ENCODE measurements around the gene AMD1. TPM values are rescaled to one million over a fixed set of nuclear protein-coding genes. Genes with fewer than 3 reads are reported as not detected.

The AMD1 gene
- total and polyA plus RNA-seq, 2 of the 8 experiments (the other 6 are each of a cell fraction or from before 2014, with no cell fraction given) = 60.9 to 177 TPM

DNA sequence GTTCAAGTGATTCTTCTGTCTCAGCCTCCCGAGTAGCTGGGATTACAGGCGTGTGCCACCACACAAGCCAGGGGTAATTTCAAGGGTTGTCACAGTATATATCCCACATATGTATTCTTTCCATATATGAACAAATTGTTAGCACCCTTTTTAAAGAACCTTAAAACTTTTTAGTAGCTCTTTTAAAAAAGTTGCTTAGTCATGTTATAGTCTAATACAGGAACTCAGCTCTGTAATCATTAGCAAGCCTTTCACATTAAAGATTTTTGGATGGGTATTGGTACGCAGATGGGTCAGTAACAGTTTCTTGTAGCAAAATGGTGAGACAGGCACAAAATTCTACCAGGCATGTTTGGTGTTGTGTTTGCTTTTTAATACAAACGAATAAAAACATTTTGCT, 10.9 kb downstream of the AMD1 start:
- CTCF ChIA-PET (ENCODE audit: partially characterized antibody) = interaction anchor here (1.4 to 1.5 kb wide), 2 partner anchors 11 to 44 kb away, joined by 4 to 6 read pairs; partner anchors contain the start of gene AMD1

More for the DNA sequence above, 10.9 kb downstream of the AMD1 start:
- peaks cover 1 to 7% (median 5%) of the 10 kb centered on the region in 4 experiments; a peak in 6 of 7 replicates for H3K4me1 ChIP-seq (replicated peaks in 1 of 4; ENCODE audit: control insufficient read depth in 3 of 4, insufficient read depth in 4 of 4, low read length in 3 of 4)
- no peak overlapping the region for H2BK5ac ChIP-seq (ENCODE audit: low read depth, low read length)
- H3K9me3 ChIP-seq (ENCODE audit: insufficient read depth in 2 of 2, low read depth in 1 of 2, low read length in 1 of 2) = no peaks in the 10 kb centered on the region
- H2BK15ac ChIP-seq (ENCODE audit: low read length) = no peak overlapping the region
- H3K18ac ChIP-seq (ENCODE audit: extremely low read depth, low read length) = no peak overlapping the region
- H3K4ac ChIP-seq (replicated peaks; ENCODE audit: insufficient read length, low read depth, low read length) = no peak overlapping the region
- peaks cover 0 to 19% (median 11%) of the 10 kb centered on the region in 4 experiments; a peak in 4 of 8 replicates for H3K36me3 ChIP-seq (ENCODE audit: control insufficient read depth in 2 of 4, insufficient read depth in 4 of 4, low read length in 3 of 4)
- no peak overlapping the region for H2BK20ac ChIP-seq (ENCODE audit: low read length)
- no peak overlapping the region for H3K23ac ChIP-seq (ENCODE audit: insufficient read length)
- no peak overlapping the region for H4K5ac ChIP-seq (ENCODE audit: insufficient read length, low read depth, low read length)
- no peak for FAIRE-seq
- H3K79me1 ChIP-seq (ENCODE audit: low read depth, low read length) = no peaks in the 10 kb centered on the region; the same call in 1 of the 2 replicates
- H3K14ac ChIP-seq (ENCODE audit: insufficient read length) = no peak overlapping the region
- peaks cover 33 to 43% of the 10 kb centered on the region in 2 experiments for H4K20me1 ChIP-seq (replicated peaks in 1 of 2; ENCODE audit: control insufficient read depth in 1 of 2, insufficient read depth in 2 of 2, low read length in 2 of 2)
- H3K27me3 ChIP-seq (replicated peaks in 1 of 4; ENCODE audit: control insufficient read depth in 3 of 4, extremely low read depth in 1 of 4, insufficient read depth in 3 of 4, low read length in 3 of 4) = no peaks in the 10 kb centered on the region
- no peak for DNase-seq (ENCODE audit: low read depth in 1 of 2, low spot score in 2 of 2)
- H3K4me3 ChIP-seq (ENCODE audit: extremely low read depth in 1 of 4, insufficient read depth in 2 of 4, low read depth in 3 of 4, low read length in 4 of 4) = no peak overlapping the region
- POLR2A ChIA-PET (ENCODE audit: partially characterized antibody) = interaction anchor here (0.8 to 12.2 kb wide), 7 partner anchors 10 to 70 kb away, joined by 3 to 172 read pairs (median 5); partner anchors contain the start of genes AMD1 and CDK19
- H2BK12ac ChIP-seq (ENCODE audit: low read depth, low read length) = no peak overlapping the region
- WGBS, 2 experiments (ENCODE audit: extremely low coverage in 1 of 2, insufficient coverage in 1 of 2, insufficient read length in 1 of 2, insufficient replicate concordance in 2 of 2, low coverage in 1 of 2, low lambda C conversion rate in 2 of 2, missing lambda C conversion rate in 1 of 2) = 83% methylated on average over 4 of the region's 4 CpGs; no CpG with 5 or more reads in 1 of the 2 experiments
- H2BK120ac ChIP-seq (replicated peaks; ENCODE audit: low read depth, low read length) = no peak overlapping the region
- TF ChIP-seq KDM4A (IDR thresholded peaks at IDR 0.05; ENCODE audit: low read depth, low read length, severe bottlenecking) = no peak
- TF ChIP-seq TEAD4 (IDR thresholded peaks at IDR 0.05; ENCODE audit: low read depth, low read length) = no peak
- TF ChIP-seq, protein P1, sequence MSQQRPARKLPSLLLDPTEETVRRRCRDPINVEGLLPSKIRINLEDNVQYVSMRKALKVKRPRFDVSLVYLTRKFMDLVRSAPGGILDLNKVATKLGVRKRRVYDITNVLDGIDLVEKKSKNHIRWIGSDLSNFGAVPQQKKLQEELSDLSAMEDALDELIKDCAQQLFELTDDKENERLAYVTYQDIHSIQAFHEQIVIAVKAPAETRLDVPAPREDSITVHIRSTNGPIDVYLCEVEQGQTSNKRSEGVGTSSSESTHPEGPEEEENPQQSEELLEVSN (IDR thresholded peaks at IDR 0.05) = no peak
- no peak for TF ChIP-seq NANOG (IDR thresholded peaks at IDR 0.05; ENCODE audit: insufficient read depth, low read depth, low read length, poor library complexity, severe bottlenecking)
- TF ChIP-seq BCL11A (IDR thresholded peaks at IDR 0.05; ENCODE audit: low read depth in 2 of 2, low read length in 2 of 2) = no peak
- TF ChIP-seq KDM5A (IDR thresholded peaks at IDR 0.05; ENCODE audit: low read length) = no peak
- no peak for TF ChIP-seq GTF2F1 (IDR thresholded peaks at IDR 0.05; ENCODE audit: borderline replicate concordance, low read depth, low read length)
- no peak for TF ChIP-seq TAF7 (optimal IDR thresholded peaks at IDR 0.05; ENCODE audit: borderline replicate concordance, low read depth, low read length)
- TF ChIP-seq BACH1 (IDR thresholded peaks at IDR 0.05; ENCODE audit: low read length) = no peak
- TF ChIP-seq KDM1A (IDR thresholded peaks at IDR 0.05; ENCODE audit: borderline replicate concordance, low read length) = no peak
- TF ChIP-seq SP1 (IDR thresholded peaks at IDR 0.05; ENCODE audit: low read depth, low read length) = no peak
- H3K4me2 ChIP-seq (ENCODE audit: insufficient read depth in 1 of 2, low read depth in 2 of 2, low read length in 2 of 2) = no peak overlapping the region
- H4K91ac ChIP-seq (replicated peaks; ENCODE audit: insufficient read length, low read length) = no peak overlapping the region
- no peak overlapping the region for H3K56ac ChIP-seq (replicated peaks; ENCODE audit: insufficient read length, low read depth, low read length)
- no peak overlapping the region for H2AFZ ChIP-seq (ENCODE audit: low read length)
- no peak overlapping the region for H3K27ac ChIP-seq (ENCODE audit: low read depth, low read length)
- no peak overlapping the region for H2AK5ac ChIP-seq (ENCODE audit: low read depth, low read length)
- peaks cover 72 to 100% of the 10 kb centered on the region in 2 experiments for H3K79me2 ChIP-seq (ENCODE audit: control insufficient read depth in 1 of 2, insufficient read depth in 2 of 2, low read length in 2 of 2)
- no peak overlapping the region for H3K9ac ChIP-seq (replicated peaks in 1 of 4; ENCODE audit: extremely low read depth in 1 of 4, low read depth in 3 of 4, low read length in 3 of 4)
- no peaks in the 10 kb centered on the region for H3K23me2 ChIP-seq (ENCODE audit: low read depth, low read length)
- no peak overlapping the region for H4K8ac ChIP-seq (ENCODE audit: extremely low read depth, insufficient read depth, low read length)

Measured in H1 (cell line).